Bronchial epithelial cell (primary cell): ENCODE data around the gene VCL. TPM values are rescaled to one million over a fixed set of nuclear protein-coding genes. Genes with fewer than 3 reads are reported as not detected.

Experiments
- DNase-seq: peaks from one replicate; pipeline ENCODE4 v3.0.0-alpha.2; 2010; ENCODE audit warnings: low read depth
- FAIRE-seq: peaks from 2 replicates; lab custom pipeline; 2011; peaks lifted over from hg19 to GRCh38; lab: Jason Lieb, UNC
- H3K27me3 ChIP-seq: 2 replicates; pipeline ENCODE4 v1.5.1; 2011; ENCODE audit warnings: low read length; ENCODE audit not compliant: control insufficient read depth, insufficient read depth
- H3K36me3 ChIP-seq: 2 replicates; pipeline ENCODE4 v1.5.1; 2011; ENCODE audit warnings: low read length; ENCODE audit not compliant: control insufficient read depth, insufficient read depth
- H3K4me3 ChIP-seq: 2 replicates; pipeline ENCODE4 v1.5.1; 2011; ENCODE audit warnings: mild to moderate bottlenecking, low read depth, low read length, control low read depth
- total RNA-seq: library from RNA; depleted of rRNA; stranded (reverse); fragments of >200 nt; gene quantifications from 2 replicates; pipeline ENCODE4 v1.2.1, GENCODE V29; 2014
- TF ChIP-seq, protein P1 (sequence below): IDR thresholded peaks from 2 replicates; pipeline ENCODE4 v1.5.1; 2011; ENCODE audit warnings: mild to moderate bottlenecking, moderate library complexity, low read length, control low read depth, inconsistent platforms; ENCODE audit not compliant: insufficient read depth, severe bottlenecking

Gene VCL
- total RNA-seq, 1 donor from 2014 or later, result 40.8 TPM

DNA sequence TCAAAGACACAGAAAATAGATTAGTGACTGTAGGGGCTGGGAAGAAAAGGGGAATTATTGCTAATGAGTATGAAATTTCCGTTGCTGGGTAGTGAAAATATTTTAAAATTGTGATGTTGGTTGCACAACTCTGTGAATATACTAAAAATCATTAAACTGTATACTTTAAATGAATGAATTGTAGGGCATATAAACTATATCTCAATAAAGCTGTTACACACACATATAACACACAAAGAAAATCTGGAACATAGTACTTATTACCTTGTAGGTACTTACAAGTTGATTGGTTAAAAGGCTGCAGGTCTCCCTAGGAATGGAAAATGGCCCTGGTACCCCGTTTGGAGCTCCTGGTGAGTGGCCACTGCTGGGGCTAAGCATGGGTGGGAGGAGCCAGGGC lies 27.1 kb upstream of the VCL start:
- no peak overlapping the region for H3K4me3 ChIP-seq
- FAIRE-seq, result no peak
- TF ChIP-seq, protein P1, sequence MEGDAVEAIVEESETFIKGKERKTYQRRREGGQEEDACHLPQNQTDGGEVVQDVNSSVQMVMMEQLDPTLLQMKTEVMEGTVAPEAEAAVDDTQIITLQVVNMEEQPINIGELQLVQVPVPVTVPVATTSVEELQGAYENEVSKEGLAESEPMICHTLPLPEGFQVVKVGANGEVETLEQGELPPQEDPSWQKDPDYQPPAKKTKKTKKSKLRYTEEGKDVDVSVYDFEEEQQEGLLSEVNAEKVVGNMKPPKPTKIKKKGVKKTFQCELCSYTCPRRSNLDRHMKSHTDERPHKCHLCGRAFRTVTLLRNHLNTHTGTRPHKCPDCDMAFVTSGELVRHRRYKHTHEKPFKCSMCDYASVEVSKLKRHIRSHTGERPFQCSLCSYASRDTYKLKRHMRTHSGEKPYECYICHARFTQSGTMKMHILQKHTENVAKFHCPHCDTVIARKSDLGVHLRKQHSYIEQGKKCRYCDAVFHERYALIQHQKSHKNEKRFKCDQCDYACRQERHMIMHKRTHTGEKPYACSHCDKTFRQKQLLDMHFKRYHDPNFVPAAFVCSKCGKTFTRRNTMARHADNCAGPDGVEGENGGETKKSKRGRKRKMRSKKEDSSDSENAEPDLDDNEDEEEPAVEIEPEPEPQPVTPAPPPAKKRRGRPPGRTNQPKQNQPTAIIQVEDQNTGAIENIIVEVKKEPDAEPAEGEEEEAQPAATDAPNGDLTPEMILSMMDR, result no peak
- H3K36me3 ChIP-seq, result no peaks in the 10 kb centered on the region
- H3K27me3 ChIP-seq, result no peaks in the 10 kb centered on the region
- no peak for DNase-seq

DNA sequence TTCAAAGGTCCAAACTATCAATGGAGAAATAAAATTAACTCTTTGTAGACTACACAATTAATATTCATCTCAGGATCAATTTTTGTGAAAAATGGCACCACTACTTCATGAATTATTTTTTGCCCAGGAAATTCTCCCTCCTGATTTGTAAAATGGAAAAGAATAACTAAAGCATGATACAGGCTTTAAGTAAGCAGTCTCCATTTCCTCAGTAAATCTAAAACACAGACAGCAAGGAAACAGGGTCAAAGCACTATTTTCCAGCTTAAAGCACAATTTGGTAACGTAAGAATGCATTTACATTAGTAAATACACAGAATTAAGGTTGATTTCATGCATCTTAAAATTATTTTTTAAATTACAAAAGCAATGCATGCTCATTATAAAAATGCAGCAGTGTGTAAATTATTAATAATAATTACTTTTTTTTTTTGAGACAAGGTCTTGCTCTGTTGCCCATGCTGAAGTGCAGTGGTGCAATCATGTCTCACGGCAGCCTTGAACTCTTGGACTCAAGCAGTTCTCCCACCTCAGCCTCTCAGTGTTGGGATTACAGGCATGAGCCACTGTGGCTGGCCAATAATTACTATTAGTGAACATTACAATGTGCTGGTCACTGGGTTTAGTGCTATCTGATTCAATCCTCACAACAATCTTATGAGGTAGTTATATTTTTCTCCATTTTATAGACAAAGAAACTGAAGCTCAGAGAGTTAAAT lies 26.1 kb upstream of the VCL start:
- Histone ChIP-seq H3K27me3 (no peaks in the 10 kb centered on the region), H3K4me3 (no peak overlapping the region), H3K36me3 (no peaks in the 10 kb centered on the region)
- FAIRE-seq (no peak), DNase-seq (no peak)
- TF ChIP-seq, protein P1, result no peak

DNA sequence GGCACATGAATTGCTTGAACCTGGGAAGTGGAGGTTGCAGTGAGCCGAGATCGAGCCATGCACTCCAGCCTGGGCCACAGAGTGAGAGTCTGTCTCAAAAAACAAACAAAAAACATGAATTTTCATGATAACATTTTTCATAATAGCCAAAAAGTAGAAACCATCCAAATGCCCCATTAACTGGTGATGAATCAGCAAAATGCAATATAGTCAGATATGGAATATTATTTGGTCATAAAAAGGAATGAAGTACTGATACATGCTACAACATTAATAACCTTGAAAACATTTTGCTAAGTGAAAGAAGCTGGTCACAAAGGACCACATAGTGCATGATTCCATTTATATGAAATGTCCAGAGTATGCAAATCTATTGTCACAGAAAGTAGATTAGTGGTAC lies 24.5 kb upstream of the VCL start:
- DNase-seq (no peak), FAIRE-seq (no peak)
- no peaks in the 10 kb centered on the region for H3K36me3 ChIP-seq
- H3K4me3 ChIP-seq, result no peak overlapping the region
- H3K27me3 ChIP-seq, result no peaks in the 10 kb centered on the region
- TF ChIP-seq, protein P1, result no peak

DNA sequence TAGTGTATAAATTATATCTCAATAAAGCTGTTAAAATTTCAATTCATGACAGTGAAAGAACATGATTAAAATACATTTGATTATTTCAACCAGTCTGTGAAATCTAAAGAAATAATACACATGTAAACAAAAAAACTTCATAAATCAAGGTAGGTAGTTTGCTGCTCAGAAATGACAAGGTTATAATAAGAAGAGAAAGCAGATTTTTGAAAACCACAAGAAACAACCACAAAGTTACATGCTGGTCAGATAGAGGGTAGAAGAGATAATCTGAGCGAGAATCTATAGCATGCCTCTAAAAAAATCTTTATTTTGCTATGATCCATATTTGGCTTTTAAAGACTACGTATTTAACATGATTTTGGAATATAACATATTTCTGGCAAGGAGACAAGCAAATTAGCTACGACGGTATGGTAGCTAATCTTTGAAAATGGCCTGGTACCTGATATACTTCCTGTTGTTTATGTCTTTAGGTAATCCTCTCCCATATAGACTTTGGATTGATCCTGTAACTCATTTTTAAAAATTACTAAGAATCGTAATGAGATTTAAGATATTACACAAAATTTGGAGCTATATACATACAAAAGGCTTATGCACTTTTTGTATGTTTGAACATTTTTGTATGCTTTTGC lies 23.5 kb upstream of the VCL start:
- TF ChIP-seq, protein P1, result no peak
- no peaks in the 10 kb centered on the region for H3K36me3 ChIP-seq
- DNase-seq, result no peak
- no peaks in the 10 kb centered on the region for H3K27me3 ChIP-seq
- no peak for FAIRE-seq
- H3K4me3 ChIP-seq, result no peak overlapping the region

DNA sequence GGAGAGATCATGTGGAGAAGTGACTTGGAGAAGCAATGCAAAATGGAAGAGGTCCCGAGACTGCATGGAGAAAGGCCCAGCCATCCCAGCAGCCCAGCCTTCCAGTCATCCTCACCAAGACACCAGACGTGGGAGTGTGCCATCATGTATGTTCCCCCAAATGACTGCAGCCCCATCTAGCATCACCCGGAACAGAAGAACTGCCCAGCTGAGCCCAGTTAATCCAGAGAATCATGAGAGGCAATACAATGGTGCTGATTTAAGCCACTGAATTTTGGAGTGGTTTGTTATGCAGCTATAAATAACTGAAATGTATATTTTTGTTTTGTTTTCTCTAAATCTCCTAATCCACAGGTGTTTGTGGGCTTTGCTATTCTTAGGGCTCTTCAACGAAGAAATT lies 22.5 kb upstream of the VCL start:
- Histone ChIP-seq H3K36me3 (no peaks in the 10 kb centered on the region), H3K4me3 (no peak overlapping the region), H3K27me3 (no peaks in the 10 kb centered on the region)
- TF ChIP-seq, protein P1, result no peak
- FAIRE-seq, result no peak
- DNase-seq, result no peak
